Renal cortex interstitium (tissue), 11 donors: Measurements from ENCODE around the gene MS4A4E. TPM values are rescaled to one million over a fixed set of nuclear protein-coding genes. Genes with fewer than 3 reads are reported as not detected.
A peak's percentile ranks its signal among the peaks of the same experiment; 100 is the strongest.
"Not testable (repeated sequence)": the region's sequence is repeated elsewhere in the genome, so short reads cannot be mapped to it uniquely, and the experiment has no call there.

Experiments
- DNase-seq, 11 donors: peaks; one replicate each; pipeline ENCODE4 v3.0.0-alpha.2; 2013; ENCODE audit warnings: low read depth in 9 of 11, low spot score in 4 of 11; ENCODE audit errors: extremely low read depth in 1 of 11
- polyA plus RNA-seq, 3 donors: library from polyadenylated mRNA; unstranded; fragments of 120-200 nt; gene quantifications; one replicate each; pipeline ENCODE4 v1.2.1, GENCODE V29; 2013; ENCODE audit not compliant: insufficient read length in 3 of 3

MS4A4E gene
- polyA plus RNA-seq, 3 donors, result 0.42 to 1.5 (median 0.72) TPM

DNA sequence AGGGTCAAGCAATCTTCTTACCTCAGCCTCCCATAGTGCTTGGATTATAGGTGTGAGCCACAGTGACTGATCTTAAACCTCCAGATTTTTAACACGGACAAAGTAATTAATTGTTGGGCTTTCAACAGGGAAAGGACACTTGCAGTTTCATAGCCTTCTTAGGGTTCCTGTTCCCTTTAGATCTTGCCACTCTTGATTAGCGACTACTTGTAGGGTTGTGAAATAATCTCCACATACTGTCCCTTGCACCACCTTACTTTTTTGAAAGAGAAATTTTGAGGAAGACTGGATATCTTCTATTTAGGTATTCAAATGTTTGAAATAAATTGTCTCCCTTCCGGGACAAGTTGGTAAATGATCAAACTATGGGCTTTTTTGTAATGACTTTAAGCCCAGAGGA, 7.6 kb downstream of the MS4A4E start:
- DNase-seq, result no peak

GRCh38 chr11:60230681-60231080, 12.3 kb downstream of the MS4A4E start:
- DNase-seq, result no peak

DNA sequence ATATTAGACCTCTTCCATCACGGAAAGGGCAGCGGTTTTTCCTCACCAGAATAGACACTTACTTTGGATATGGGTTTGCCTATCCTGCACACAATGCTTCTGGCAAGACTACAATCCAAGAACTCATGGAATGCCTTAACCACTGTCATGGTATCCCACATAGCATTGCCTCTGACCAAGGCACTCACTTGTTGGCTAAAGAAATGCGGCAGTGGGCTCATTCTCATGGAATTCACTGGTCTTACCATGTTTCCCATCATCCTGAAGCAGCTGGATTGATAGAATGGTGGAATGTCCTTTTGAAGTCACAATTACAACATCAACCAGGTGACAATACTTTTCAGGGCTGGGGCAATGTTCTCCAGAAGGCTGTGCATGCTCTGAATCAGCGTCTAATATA, 20.8 kb downstream of the MS4A4E start:
- no peak for DNase-seq

DNA sequence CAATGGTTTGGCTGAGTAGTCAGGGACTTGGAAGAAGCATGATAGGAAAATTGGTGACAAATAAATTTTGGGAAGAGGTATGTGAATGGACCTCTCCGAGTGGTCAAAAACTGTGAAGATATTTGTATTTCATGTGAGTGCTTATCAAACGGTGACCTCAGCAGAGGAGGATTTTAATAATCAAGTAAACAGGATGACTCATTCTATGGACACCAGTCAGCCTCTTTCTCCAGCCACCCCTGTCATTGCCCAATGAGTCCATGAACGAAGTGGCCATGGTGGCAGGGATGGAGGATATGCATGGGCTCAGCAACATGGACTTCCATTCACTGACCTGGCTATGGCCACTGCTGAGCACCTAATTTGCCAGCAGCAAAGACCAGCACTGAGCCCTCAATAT, 21.2 kb downstream of the MS4A4E start:
- DNase-seq, result no peak

- no peak for DNase-seq
Measured at GRCh38 chr11:60221181-60221580, 21.8 kb downstream of the MS4A4E start.

- no peak for DNase-seq
Measured at GRCh38 chr11:60214386-60214785, 28.6 kb downstream of the MS4A4E start.

DNA sequence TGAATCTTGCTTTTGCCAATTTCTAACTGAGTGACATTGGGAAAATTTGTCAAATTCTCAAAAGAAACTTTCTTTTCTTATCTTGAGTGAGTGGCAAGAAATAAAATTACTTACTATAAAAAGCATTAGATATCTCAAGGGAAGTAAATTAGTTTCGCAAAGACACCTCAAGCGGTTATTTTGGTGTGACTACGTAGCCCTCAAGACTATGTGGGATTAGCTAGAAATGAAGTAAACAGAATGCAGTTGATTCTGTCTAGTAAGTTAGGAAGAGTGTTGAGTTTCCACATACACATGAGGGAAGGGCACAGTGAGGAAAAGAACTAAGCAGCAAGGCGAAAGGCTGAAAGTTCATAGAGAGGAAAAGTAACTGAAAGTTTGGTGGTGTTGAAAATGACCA, 31.7 kb downstream of the MS4A4E start:
- DNase-seq, result no peak

- no peak for DNase-seq
Measured at GRCh38 chr11:60209977-60210376, 33.0 kb downstream of the MS4A4E start.

- no peak for DNase-seq
Measured at GRCh38 chr11:60208951-60209350, 34.0 kb downstream of the MS4A4E start.

DNA sequence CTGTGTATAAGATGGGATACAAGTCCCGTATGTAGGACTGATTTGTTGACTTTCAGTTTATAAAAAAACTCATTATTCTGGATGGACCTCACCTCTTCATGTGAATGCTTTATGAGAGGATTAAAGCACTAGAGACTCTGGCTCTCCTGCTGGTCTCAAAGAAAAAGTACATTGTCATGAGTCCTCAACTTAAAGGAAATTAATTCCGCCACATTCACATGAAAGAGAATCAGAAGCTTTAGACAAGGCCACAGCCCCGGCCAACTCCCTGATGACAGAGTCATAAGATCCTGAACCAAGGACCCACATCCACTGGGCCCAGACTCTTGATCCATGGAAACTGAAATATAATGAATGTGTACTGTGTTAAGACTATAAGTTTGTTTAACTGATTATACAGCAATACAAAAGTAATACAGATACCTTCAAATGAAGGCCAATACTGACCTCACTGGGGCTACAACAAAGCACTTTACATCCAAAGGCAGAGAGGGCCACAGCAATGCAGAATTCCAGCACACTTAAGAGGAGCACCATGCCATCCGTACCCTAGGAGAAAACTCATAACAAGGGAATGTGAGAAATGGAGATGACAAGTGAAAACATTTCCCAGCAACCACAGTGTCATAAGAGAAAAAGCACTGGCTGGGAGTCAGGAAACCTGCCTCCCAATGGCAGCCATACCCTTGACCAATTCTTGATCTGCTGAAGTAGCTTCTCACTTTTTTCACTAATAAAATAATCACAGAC, 34.6 kb downstream of the MS4A4E start:
- DNase-seq, result no peak

GRCh38 chr11:60206616-60207015, 36.3 kb downstream of the MS4A4E start:
- no peak for DNase-seq

DNA sequence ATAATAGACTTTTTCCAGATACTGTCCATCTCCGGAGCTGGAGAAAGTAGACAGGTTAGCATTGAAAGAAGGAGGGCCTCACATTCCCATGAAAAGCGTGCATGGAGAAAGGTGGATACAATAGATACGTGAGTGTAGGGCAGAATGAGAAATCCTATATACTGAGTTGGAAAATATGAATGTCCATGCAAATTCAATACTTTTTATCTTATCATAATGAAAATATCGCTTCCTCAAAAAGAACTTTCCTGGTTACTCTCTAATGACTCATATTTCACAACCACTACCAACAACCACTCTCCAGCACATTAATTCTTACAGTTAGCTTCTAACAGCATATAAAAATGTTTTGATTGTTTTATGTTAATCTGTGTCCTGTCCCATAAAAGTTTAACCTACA, 38.0 kb downstream of the MS4A4E start:
- no peak for DNase-seq

DNA sequence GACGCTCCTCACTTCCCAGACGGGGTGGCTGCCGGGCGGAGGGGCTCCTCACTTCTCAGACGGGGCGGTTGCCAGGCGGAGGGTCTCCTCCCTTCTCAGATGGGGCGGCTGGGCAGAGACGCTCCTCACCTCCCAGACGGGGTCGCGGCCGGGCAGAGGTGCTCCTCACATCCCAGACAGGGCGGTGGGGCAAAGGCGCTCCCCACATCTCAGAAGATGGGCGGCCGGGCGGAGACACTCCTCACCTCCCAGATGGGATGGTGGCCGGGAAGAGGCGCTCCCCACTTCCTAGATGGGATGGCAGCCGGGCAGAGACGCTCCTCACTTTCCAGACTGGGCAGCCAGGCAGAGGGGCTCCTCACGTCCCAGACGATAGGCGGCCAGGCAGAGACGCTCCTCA, 41.6 kb downstream of the MS4A4E start:
- DNase-seq, result not testable (repeated sequence)

DNA sequence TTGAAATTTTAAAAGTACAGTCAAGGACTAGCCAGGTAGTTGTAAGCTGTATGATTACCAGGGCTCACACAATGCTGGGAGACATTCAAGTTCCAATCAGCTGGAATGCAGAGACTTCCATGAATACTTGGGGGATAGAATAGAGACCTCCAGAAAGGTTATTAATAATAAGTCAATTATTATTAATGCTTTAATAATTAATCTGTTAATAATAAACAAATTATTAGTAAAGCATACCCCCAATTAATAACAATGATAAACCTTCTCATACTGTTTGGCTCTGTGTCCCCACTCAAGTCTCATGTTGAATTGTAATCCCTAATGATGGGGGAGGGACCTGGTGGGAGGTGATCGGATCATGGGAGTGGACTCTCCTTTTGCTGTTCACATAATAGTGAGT, 45.5 kb downstream of the MS4A4E start:
- no peak for DNase-seq

DNA sequence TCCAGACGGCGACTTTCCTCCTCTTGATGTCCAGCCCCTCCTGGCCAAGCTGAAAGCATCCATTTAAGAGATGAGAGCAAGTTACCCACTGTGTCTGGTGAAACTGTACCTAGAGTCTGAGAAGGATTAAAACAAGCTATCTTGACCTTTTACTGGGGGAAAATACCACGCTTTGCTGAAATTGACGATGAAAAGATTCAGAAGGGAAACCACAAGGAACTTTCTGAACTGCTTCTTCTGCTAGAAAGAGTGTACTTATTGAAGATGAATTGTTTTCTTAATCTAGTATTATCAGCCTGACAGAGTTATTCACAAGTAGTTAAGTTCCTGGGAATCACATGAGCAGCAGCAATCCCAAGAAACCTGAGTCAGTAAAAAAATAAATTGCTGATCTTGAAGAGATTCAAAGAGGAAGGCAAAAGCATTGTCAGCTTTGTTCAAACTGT, 47.0 kb downstream of the MS4A4E start:
- DNase-seq, result no peak

GRCh38 chr11:60194511-60194910, 48.4 kb downstream of the MS4A4E start:
- DNase-seq, result no peak

- DNase-seq, result peak in 3 of 11 donors; percentile 9 to 27 (median 25)
Measured at GRCh38 chr11:60193687-60194433, 49.1 kb downstream of the MS4A4E start.

DNA sequence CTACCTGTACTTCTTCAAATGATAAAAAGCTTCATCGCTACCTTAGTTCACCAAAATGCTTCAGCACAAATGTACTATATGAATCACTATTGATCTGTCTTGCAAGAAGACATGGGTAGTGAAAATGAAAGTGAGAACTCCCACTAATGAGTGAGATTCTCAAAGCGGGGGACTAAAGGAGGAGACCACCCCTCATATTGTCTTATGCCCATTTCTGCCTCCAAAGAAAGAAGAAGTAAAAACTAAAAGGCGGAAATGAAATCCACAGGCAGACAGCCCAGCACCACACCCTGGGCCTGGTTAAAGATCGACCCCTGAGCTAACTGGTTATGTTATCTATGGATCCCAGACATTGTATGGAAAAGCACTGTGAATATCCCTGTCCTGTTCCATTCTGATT, 50.4 kb downstream of the MS4A4E start:
- DNase-seq, result not testable (repeated sequence)

GRCh38 chr11:60188481-60188880, 54.5 kb downstream of the MS4A4E start:
- not testable (repeated sequence) for DNase-seq

GRCh38 chr11:60186128-60186527, 56.8 kb downstream of the MS4A4E start:
- not testable (repeated sequence) for DNase-seq

DNA sequence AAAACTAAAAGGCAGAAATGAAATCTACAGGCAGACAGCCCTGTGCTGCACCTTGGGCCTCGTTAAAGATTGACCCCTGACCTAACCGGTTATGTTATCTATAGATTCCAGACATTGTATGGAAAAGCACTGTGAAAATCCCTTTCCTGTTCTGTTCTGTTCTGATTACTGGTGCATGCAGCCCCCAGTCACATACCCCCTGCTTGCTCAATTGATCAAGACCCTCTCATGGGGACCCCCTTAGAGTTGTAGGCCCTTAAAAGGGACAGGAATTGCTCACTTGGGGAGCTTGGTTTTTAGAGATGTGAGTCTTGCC, 57.5 kb downstream of the MS4A4E start:
- not testable (repeated sequence) for DNase-seq
